HFFc6 (cell line): Measurements from ENCODE around the gene NFATC2. TPM values are rescaled to one million over a fixed set of nuclear protein-coding genes. Genes with fewer than 3 reads are reported as not detected.
A peak's percentile ranks its signal among the peaks of the same experiment; 100 is the strongest.

Source experiments
- DNase-seq: peaks from one replicate; pipeline ENCODE4 v3.0.0-alpha.2; 2018
- H3K27ac Mint-ChIP-seq: 2 replicates; pipeline ENCODE4 v1.8.0; 2020; ENCODE audit warnings: mild to moderate bottlenecking, mixed read lengths
- H3K27me3 Mint-ChIP-seq: 2 replicates; pipeline ENCODE4 v1.8.0; 2021; ENCODE audit warnings: mild to moderate bottlenecking, moderate library complexity, mixed read lengths; ENCODE audit not compliant: insufficient read depth
- H3K36me3 Mint-ChIP-seq: 2 replicates; pipeline ENCODE4 v1.8.0; 2021; ENCODE audit warnings: low read depth, mixed read lengths
- H3K4me1 Mint-ChIP-seq: 2 replicates; pipeline ENCODE4 v1.8.0; 2020; ENCODE audit warnings: low read depth, mixed read lengths
- H3K4me3 Mint-ChIP-seq: 2 replicates; pipeline ENCODE4 v1.8.0; 2020; ENCODE audit warnings: mild to moderate bottlenecking, moderate library complexity, mixed read lengths
- H3K9me3 Mint-ChIP-seq: 2 replicates; pipeline ENCODE4 v1.8.0; 2020; ENCODE audit warnings: mild to moderate bottlenecking, mixed read lengths
- total RNA-seq, 6 experiments: library from RNA; stranded (reverse); fragmentation: NEBNext Ultra II Directional; extraction: Animal tissue kit (Norgen Biotek cat#: 25700); gene quantifications; 2 replicates in 1 of 6; 3 replicates in 5 of 6; pipeline ENCODE4 v1.2.3, GENCODE V29; 2021
- TF ChIP-seq, protein P1 (sequence below): fragments of 200-600 bp; sonication (generic); IDR thresholded peaks from 2 replicates; pipeline ENCODE4 v1.5.0; 2021; ENCODE audit warnings: antibody characterized with exemption, mild to moderate bottlenecking

The NFATC2 gene
- total RNA-seq, 6 experiments from 2014 or later: 0.50 to 1.1 (median 0.84) TPM

DNA sequence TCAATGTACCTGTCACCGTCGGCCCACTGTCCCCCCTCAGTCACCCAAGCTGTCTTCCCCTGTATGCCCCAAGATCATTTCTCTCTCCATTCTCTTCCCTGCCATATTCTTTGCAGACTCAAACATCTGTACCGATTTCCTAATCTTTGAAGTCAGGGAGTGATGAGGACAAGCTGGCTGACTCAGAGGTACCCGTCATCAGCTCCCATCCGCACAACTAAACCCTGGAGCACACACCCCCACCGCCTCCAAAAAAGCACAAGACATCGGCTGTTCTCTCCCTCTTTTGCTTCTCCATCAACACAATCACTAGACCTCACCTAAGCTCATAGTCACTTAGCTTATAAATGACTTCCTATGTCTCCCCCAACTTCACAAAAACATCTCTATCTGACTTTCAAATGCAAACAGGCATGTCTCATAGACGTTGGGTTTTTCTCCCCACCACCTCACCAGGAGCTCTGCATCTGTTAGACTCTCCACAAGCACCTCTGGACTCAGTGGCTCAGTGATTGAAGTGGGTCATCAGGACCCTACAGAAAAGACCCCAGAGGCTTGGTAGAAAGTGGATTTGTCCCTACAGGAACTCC lies 11.5 kb upstream of the NFATC2 start:
- peak overlapping the region; percentile 54 for H3K4me3 Mint-ChIP-seq
- TF ChIP-seq, protein P1, sequence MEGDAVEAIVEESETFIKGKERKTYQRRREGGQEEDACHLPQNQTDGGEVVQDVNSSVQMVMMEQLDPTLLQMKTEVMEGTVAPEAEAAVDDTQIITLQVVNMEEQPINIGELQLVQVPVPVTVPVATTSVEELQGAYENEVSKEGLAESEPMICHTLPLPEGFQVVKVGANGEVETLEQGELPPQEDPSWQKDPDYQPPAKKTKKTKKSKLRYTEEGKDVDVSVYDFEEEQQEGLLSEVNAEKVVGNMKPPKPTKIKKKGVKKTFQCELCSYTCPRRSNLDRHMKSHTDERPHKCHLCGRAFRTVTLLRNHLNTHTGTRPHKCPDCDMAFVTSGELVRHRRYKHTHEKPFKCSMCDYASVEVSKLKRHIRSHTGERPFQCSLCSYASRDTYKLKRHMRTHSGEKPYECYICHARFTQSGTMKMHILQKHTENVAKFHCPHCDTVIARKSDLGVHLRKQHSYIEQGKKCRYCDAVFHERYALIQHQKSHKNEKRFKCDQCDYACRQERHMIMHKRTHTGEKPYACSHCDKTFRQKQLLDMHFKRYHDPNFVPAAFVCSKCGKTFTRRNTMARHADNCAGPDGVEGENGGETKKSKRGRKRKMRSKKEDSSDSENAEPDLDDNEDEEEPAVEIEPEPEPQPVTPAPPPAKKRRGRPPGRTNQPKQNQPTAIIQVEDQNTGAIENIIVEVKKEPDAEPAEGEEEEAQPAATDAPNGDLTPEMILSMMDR: no peak
- peaks cover 26% of the 10 kb centered on the region for H3K4me1 Mint-ChIP-seq
- DNase-seq: peak; percentile 55
- peaks cover 12% of the 10 kb centered on the region for H3K36me3 Mint-ChIP-seq
- peak overlapping the region; percentile 79 for H3K27ac Mint-ChIP-seq
- peaks cover 39% of the 10 kb centered on the region for H3K27me3 Mint-ChIP-seq
- peaks cover 16% of the 10 kb centered on the region for H3K9me3 Mint-ChIP-seq

DNA sequence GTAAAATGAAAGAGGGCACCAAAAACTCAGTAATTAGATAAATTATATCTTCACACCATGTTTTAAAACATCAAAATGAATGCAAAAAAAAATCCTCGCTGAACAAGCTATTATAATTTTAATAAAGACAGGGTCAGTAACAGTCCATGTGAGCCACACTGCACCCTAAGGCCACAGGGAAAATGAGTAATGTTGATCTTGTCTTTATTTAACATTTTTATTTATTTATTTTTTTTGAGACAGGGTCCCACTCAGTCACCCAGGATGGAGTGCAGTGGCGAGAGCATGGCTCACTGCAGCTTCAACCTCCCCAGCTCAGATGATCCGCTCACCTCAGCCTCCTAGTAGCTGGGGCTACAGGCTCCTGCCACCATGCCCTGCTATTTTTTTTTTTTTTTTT lies 8.7 kb upstream of the NFATC2 start:
- peaks cover 35% of the 10 kb centered on the region for H3K27me3 Mint-ChIP-seq
- DNase-seq: no peak
- no peak overlapping the region for H3K27ac Mint-ChIP-seq
- TF ChIP-seq, protein P1: no peak
- H3K4me3 Mint-ChIP-seq: no peak overlapping the region
- H3K36me3 Mint-ChIP-seq: peaks cover 8% of the 10 kb centered on the region
- H3K4me1 Mint-ChIP-seq: peaks cover 26% of the 10 kb centered on the region
- H3K9me3 Mint-ChIP-seq: peaks cover 13% of the 10 kb centered on the region

DNA sequence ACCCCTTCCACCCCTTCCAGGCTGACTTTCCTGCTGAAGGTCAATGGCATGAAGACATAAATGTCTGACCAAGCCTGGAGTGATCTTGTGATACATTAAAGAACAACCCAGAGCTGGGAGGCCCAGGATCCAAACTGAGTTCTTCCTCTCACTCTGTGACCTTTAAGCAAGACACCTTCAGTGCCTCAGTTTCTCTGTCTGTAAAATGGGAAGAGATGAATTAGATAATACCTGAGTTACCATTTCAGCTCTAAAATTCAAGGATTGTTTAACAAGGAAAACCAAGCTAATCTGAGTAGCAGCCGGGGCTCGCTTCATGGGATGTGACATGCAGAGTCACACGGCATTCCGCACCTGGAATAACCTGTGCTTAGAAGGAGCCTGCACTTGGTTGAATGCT lies 7.0 kb upstream of the NFATC2 start:
- no peak for DNase-seq
- Mint-ChIP-seq H3K36me3 (peaks cover 7% of the 10 kb centered on the region; the same call in 1 of the 2 replicates), H3K4me1 (peaks cover 11% of the 10 kb centered on the region), H3K4me3 (no peak overlapping the region), H3K9me3 (peaks cover 6% of the 10 kb centered on the region), H3K27ac (no peak overlapping the region), H3K27me3 (peaks cover 19% of the 10 kb centered on the region)
- TF ChIP-seq, protein P1: no peak

DNA sequence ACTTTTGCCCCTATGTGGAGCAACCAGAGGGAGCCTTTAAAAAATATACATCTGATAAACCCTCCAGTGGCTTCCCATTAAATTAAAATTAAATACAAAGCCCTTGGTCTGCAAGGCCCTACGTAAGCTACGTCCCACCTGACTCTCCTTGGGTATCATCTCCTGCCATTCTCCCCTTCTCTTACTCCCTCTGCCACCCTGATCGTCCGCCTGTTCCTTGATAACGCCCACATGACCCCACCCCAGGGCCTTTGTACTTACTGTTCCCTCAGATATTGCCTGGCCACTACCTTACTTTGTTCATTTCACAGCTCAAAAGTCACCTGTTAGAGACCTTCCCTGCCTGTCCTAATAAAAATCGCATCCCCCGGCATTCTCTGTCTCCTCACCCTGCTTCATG lies 5.4 kb upstream of the NFATC2 start:
- Mint-ChIP-seq H3K9me3 (peaks cover 2% of the 10 kb centered on the region; the same call in 1 of the 2 replicates), H3K4me3 (no peak overlapping the region), H3K4me1 (no peaks in the 10 kb centered on the region), H3K27ac (no peak overlapping the region), H3K27me3 (peaks cover 6% of the 10 kb centered on the region; the same call in 1 of the 2 replicates), H3K36me3 (peaks cover 7% of the 10 kb centered on the region; the same call in 1 of the 2 replicates)
- TF ChIP-seq, protein P1: no peak
- DNase-seq: no peak

DNA sequence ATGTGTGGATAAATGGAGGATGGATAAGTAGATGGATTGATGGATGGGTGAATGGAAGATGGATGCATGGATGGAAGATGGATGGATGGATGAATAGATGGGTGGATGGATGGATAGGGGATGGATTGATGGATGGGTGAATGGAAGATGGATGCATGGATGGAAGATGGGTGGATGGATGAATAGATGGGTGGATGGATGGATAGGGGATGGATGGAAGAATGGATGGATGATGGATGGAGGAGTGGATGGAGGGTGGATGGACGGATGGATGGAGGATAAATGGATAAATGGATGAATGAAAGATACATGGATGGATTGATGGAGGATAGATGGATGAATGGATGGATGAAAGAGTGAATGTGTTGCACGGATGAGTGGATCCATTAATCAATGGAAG lies 3.0 kb upstream of the NFATC2 start:
- peaks cover 7% of the 10 kb centered on the region; the same call in 1 of the 2 replicates for H3K36me3 Mint-ChIP-seq
- peaks cover 14% of the 10 kb centered on the region; the same call in 1 of the 2 replicates for H3K4me1 Mint-ChIP-seq
- peaks cover 4% of the 10 kb centered on the region; the same call in 1 of the 2 replicates for H3K27me3 Mint-ChIP-seq

More for the DNA sequence above, 3.0 kb upstream of the NFATC2 start:
- H3K9me3 Mint-ChIP-seq: no peaks in the 10 kb centered on the region
- TF ChIP-seq, protein P1: no peak
- H3K4me3 Mint-ChIP-seq: no peak overlapping the region
- H3K27ac Mint-ChIP-seq: no peak overlapping the region
- no peak for DNase-seq
